22Rv1 (cell line): ENCODE measurements around the gene XPNPEP1.
"Not testable (repeated sequence)": the region's sequence is repeated elsewhere in the genome, so short reads cannot be mapped to it uniquely, and the experiment has no call there.

ENCODE experiments used
- ZFX ChIP-seq: fragments of 450-650 bp; IDR thresholded peaks from 2 replicates; pipeline ENCODE4 v1.6.1; 2017; ENCODE audit warnings: antibody characterized with exemption, borderline replicate concordance
- TF ChIP-seq, protein P1 (sequence below): fragments of 450-650 bp; IDR thresholded peaks from 2 replicates; pipeline ENCODE4 v1.5.1; 2017; ENCODE audit warnings: mild to moderate bottlenecking

DNA sequence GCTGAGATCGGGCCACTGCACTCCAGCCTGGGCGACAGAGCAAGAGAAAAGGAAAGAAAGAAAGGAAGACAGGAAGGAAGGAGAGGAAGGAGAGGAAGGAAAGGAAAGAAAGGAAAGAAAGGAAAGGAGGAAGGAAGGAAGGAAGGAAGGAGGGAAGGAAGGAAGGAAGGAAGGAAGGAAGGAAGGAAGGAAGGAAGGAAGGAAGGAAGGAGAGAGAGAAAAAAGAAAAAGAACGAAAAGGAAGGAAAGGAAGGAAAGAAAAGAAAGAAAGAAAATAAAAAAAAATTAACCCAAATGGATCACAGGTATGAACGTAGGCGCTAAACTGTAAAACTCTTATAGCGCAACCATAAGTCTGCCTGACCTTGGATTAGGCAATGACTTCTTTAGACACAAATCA is 4.6 kb downstream of the XPNPEP1 start:
- TF ChIP-seq, protein P1, sequence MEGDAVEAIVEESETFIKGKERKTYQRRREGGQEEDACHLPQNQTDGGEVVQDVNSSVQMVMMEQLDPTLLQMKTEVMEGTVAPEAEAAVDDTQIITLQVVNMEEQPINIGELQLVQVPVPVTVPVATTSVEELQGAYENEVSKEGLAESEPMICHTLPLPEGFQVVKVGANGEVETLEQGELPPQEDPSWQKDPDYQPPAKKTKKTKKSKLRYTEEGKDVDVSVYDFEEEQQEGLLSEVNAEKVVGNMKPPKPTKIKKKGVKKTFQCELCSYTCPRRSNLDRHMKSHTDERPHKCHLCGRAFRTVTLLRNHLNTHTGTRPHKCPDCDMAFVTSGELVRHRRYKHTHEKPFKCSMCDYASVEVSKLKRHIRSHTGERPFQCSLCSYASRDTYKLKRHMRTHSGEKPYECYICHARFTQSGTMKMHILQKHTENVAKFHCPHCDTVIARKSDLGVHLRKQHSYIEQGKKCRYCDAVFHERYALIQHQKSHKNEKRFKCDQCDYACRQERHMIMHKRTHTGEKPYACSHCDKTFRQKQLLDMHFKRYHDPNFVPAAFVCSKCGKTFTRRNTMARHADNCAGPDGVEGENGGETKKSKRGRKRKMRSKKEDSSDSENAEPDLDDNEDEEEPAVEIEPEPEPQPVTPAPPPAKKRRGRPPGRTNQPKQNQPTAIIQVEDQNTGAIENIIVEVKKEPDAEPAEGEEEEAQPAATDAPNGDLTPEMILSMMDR, result not testable (repeated sequence)
- TF ChIP-seq ZFX, result not testable (repeated sequence)
